GM21360 (cell line): ENCODE data around the gene TAF6.
A peak's percentile ranks its signal among the peaks of the same experiment; 100 is the strongest.
"Not testable (repeated sequence)": the region's sequence is repeated elsewhere in the genome, so short reads cannot be mapped to it uniquely, and the experiment has no call there.

Experiments used
- ATAC-seq: cut with Tn5 transposase; IDR thresholded peaks from one replicate; pipeline ENCODE4 v1.9.1; 2021; ENCODE audit warnings: mild to moderate bottlenecking, moderate library complexity; ENCODE audit not compliant: unreplicated experiment

Gene TAF6

GRCh38 chr7:100152937-100153666 lies 33.9 kb upstream of the TAF6 start:
- no peak for ATAC-seq

GRCh38 chr7:100152404-100152803 lies 33.2 kb upstream of the TAF6 start:
- no peak for ATAC-seq

- peak; percentile 93 for ATAC-seq
Measured at GRCh38 chr7:100148559-100149328, 29.6 kb upstream of the TAF6 start, which contains the start of gene LAMTOR4. Gene LAMTOR4 (plus strand): TSS chr7:100148918. CDS start chr7:100148973, 55 bp downstream.

- peak; percentile 1 for ATAC-seq
Measured at GRCh38 chr7:100148225-100148558, 29.0 kb upstream of the TAF6 start.

GRCh38 chr7:100147278-100147677 lies 28.1 kb upstream of the TAF6 start:
- no peak for ATAC-seq

GRCh38 chr7:100146350-100146749 lies 27.2 kb upstream of the TAF6 start:
- ATAC-seq, result not testable (repeated sequence)

GRCh38 chr7:100142461-100142860 lies 23.3 kb upstream of the TAF6 start:
- no peak for ATAC-seq

- no peak for ATAC-seq
Measured at GRCh38 chr7:100141555-100141949, 22.4 kb upstream of the TAF6 start.

- ATAC-seq, result no peak
Measured at GRCh38 chr7:100137851-100138760, 18.9 kb upstream of the TAF6 start.

GRCh38 chr7:100132697-100133151 lies 13.6 kb upstream of the TAF6 start:
- ATAC-seq, result no peak

GRCh38 chr7:100132126-100132525 lies 13.0 kb upstream of the TAF6 start:
- ATAC-seq, result no peak

- no peak for ATAC-seq
Measured at GRCh38 chr7:100130608-100131453, 11.7 kb upstream of the TAF6 start.

- not testable (repeated sequence) for ATAC-seq
Measured at GRCh38 chr7:100130220-100130607, 11.1 kb upstream of the TAF6 start.

GRCh38 chr7:100128637-100128963 lies 9.4 kb upstream of the TAF6 start:
- ATAC-seq, result no peak

- ATAC-seq, result no peak
Measured at GRCh38 chr7:100127866-100128636, 8.9 kb upstream of the TAF6 start.

GRCh38 chr7:100126931-100127865 lies 8.0 kb upstream of the TAF6 start, which contains the start of gene MBLAC1:
Gene MBLAC1 (plus strand): TSS chr7:100126967. CDS start chr7:100127396, 429 bp downstream.
- no peak for ATAC-seq

GRCh38 chr7:100126239-100126930 lies 7.2 kb upstream of the TAF6 start:
- ATAC-seq, result no peak
